Activated T-helper 17 cell treated with anti-CD3 and anti-CD28 coated beads, Interleukin-2, amount 50 U/mL, for 72 hours (primary cell): ENCODE measurements around the gene MLLT10. TPM values are rescaled to one million over a fixed set of nuclear protein-coding genes. Genes with fewer than 3 reads are reported as not detected.
"Not testable (repeated sequence)": the region's sequence is repeated elsewhere in the genome, so short reads cannot be mapped to it uniquely, and the experiment has no call there.

ENCODE experiments used
- ATAC-seq: fragments of 150-1000 bp; cut with Tn5 transposase; replicated peaks from 2 replicates; pipeline ENCODE4 v1.10.0; 2021; ENCODE audit warnings: mild to moderate bottlenecking, moderate library complexity
- H3K27ac Mint-ChIP-seq: one replicate; pipeline ENCODE4 v1.8.0; 2022; ENCODE audit warnings: mixed read lengths
- H3K27me3 Mint-ChIP-seq: one replicate; pipeline ENCODE4 v1.8.0; 2022; ENCODE audit warnings: mixed read lengths
- H3K36me3 Mint-ChIP-seq: one replicate; pipeline ENCODE4 v1.8.0; 2022; ENCODE audit warnings: low read depth, mild to moderate bottlenecking, mixed read lengths
- H3K4me1 Mint-ChIP-seq: one replicate; pipeline ENCODE4 v1.8.0; 2022; ENCODE audit warnings: mixed read lengths
- H3K4me3 Mint-ChIP-seq: one replicate; pipeline ENCODE4 v1.8.0; 2022; ENCODE audit warnings: mild to moderate bottlenecking, mixed read lengths
- H3K9me3 Mint-ChIP-seq: one replicate; pipeline ENCODE4 v1.8.0; 2022; ENCODE audit warnings: mixed read lengths
- total RNA-seq, 2 donors: library from RNA; stranded (reverse); gene quantifications; one replicate each; pipeline ENCODE4 v1.2.3, GENCODE V29; 2022

Gene MLLT10
- total RNA-seq, 2 donors from 2014 or later, result 45.2 to 50.1 TPM

GRCh38 chr10:21705142-21705827, 171.3 kb downstream of the MLLT10 start:
- Mint-ChIP-seq H3K9me3 (no peaks in the 10 kb centered on the region), H3K27me3 (no peaks in the 10 kb centered on the region), H3K4me3 (no peak overlapping the region), H3K36me3 (peaks cover 70% of the 10 kb centered on the region), H3K27ac (no peak overlapping the region), H3K4me1 (peaks cover 36% of the 10 kb centered on the region)
- no peak for ATAC-seq

- ATAC-seq, result no peak
- Mint-ChIP-seq H3K27me3 (no peaks in the 10 kb centered on the region), H3K36me3 (peaks cover 69% of the 10 kb centered on the region), H3K9me3 (no peaks in the 10 kb centered on the region), H3K27ac (no peak overlapping the region), H3K4me3 (no peak overlapping the region), H3K4me1 (peaks cover 40% of the 10 kb centered on the region)
Measured at GRCh38 chr10:21705828-21706176, 171.8 kb downstream of the MLLT10 start.

GRCh38 chr10:21707498-21707897, 173.5 kb downstream of the MLLT10 start:
- ATAC-seq, result no peak
- no peaks in the 10 kb centered on the region for H3K27me3 Mint-ChIP-seq
- H3K4me3 Mint-ChIP-seq, result no peak overlapping the region
- peaks cover 63% of the 10 kb centered on the region for H3K36me3 Mint-ChIP-seq
- no peaks in the 10 kb centered on the region for H3K9me3 Mint-ChIP-seq
- H3K4me1 Mint-ChIP-seq, result peaks cover 39% of the 10 kb centered on the region
- H3K27ac Mint-ChIP-seq, result peak overlapping the region; percentile 55

GRCh38 chr10:21712975-21713374, 178.9 kb downstream of the MLLT10 start:
- peak overlapping the region; percentile 42 for H3K27ac Mint-ChIP-seq
- no peak for ATAC-seq
- no peak overlapping the region for H3K4me3 Mint-ChIP-seq
- H3K36me3 Mint-ChIP-seq, result peaks cover 75% of the 10 kb centered on the region
- no peaks in the 10 kb centered on the region for H3K27me3 Mint-ChIP-seq
- no peaks in the 10 kb centered on the region for H3K9me3 Mint-ChIP-seq
- H3K4me1 Mint-ChIP-seq, result peaks cover 21% of the 10 kb centered on the region

GRCh38 chr10:21715531-21716195, 181.6 kb downstream of the MLLT10 start:
- Mint-ChIP-seq H3K4me3 (no peak overlapping the region), H3K27ac (no peak overlapping the region), H3K4me1 (peaks cover 16% of the 10 kb centered on the region), H3K9me3 (no peaks in the 10 kb centered on the region), H3K27me3 (no peaks in the 10 kb centered on the region), H3K36me3 (peaks cover 73% of the 10 kb centered on the region)
- ATAC-seq, result no peak

- H3K4me1 Mint-ChIP-seq, ATAC-seq, H3K9me3 Mint-ChIP-seq, H3K4me3 Mint-ChIP-seq, H3K27me3 Mint-ChIP-seq: not testable (repeated sequence)
- Mint-ChIP-seq H3K27ac (peak overlapping the region; percentile 38), H3K36me3 (peaks cover 67% of the 10 kb centered on the region)
Measured at GRCh38 chr10:21717437-21718054, 183.5 kb downstream of the MLLT10 start.

- Mint-ChIP-seq H3K27ac (peak overlapping the region; percentile 17), H3K36me3 (peaks cover 54% of the 10 kb centered on the region), H3K9me3 (no peaks in the 10 kb centered on the region), H3K27me3 (no peaks in the 10 kb centered on the region), H3K4me1 (peaks cover 8% of the 10 kb centered on the region), H3K4me3 (no peak overlapping the region)
- no peak for ATAC-seq
Measured at GRCh38 chr10:21719502-21719901, 185.5 kb downstream of the MLLT10 start.

- Mint-ChIP-seq H3K4me1 (peaks cover 10% of the 10 kb centered on the region), H3K9me3 (no peaks in the 10 kb centered on the region), H3K27me3 (no peaks in the 10 kb centered on the region), H3K27ac (peak overlapping the region; percentile 17), H3K4me3 (no peak overlapping the region), H3K36me3 (peaks cover 51% of the 10 kb centered on the region)
- no peak for ATAC-seq
Measured at GRCh38 chr10:21720090-21720489, 186.1 kb downstream of the MLLT10 start.

- Mint-ChIP-seq H3K27ac (no peak overlapping the region), H3K4me3 (no peak overlapping the region), H3K4me1 (peaks cover 10% of the 10 kb centered on the region), H3K9me3 (no peaks in the 10 kb centered on the region), H3K36me3 (peaks cover 44% of the 10 kb centered on the region), H3K27me3 (no peaks in the 10 kb centered on the region)
- no peak for ATAC-seq
Measured at GRCh38 chr10:21721000-21721665, 187.1 kb downstream of the MLLT10 start.

GRCh38 chr10:21722209-21722608, 188.2 kb downstream of the MLLT10 start:
- Mint-ChIP-seq H3K4me3 (no peak overlapping the region), H3K36me3 (peaks cover 51% of the 10 kb centered on the region)

DNA sequence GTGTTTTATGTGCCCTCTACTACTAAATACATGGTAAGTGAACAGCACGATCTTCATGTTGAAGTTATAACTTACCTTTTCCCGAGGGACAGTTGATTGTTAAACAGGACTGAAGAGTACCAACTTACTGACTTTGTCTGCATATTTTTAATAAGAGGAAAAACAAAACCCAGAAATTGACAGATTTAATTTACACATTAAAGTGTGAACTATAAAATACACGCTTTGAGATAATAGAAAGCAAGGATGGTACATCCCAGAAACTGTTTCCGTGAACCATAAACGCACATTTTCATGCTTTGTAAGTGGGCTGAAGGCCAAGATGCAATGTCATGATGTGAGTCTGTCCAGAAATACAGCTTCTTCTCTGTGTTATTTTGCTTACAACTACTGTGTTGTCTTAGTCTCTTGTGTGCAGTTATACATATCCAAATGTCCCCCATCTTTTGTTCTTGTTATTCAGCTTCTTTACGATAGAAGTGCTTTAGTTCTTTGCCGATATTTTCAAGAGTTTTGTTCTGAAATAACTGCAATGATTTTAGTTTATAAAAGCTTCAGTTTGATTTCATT, 190.1 kb downstream of the MLLT10 start:
- Mint-ChIP-seq H3K36me3 (peaks cover 54% of the 10 kb centered on the region), H3K9me3 (no peaks in the 10 kb centered on the region), H3K4me3 (no peak overlapping the region), H3K27me3 (no peaks in the 10 kb centered on the region), H3K4me1 (peaks cover 16% of the 10 kb centered on the region), H3K27ac (peak overlapping the region; percentile 21)
- no peak for ATAC-seq

More at GRCh38 chr10:21722209-21722608, 188.2 kb downstream of the MLLT10 start:
- Mint-ChIP-seq H3K27ac (no peak overlapping the region), H3K9me3 (no peaks in the 10 kb centered on the region), H3K27me3 (no peaks in the 10 kb centered on the region), H3K4me1 (peaks cover 16% of the 10 kb centered on the region)
- no peak for ATAC-seq

GRCh38 chr10:21724687-21725367, 190.8 kb downstream of the MLLT10 start:
- ATAC-seq, result peak; percentile 51
- peak overlapping the region; percentile 21 for H3K27ac Mint-ChIP-seq

GRCh38 chr10:21726601-21727225, 192.7 kb downstream of the MLLT10 start:
- Mint-ChIP-seq H3K9me3 (no peaks in the 10 kb centered on the region), H3K27me3 (no peaks in the 10 kb centered on the region), H3K4me3 (no peak overlapping the region), H3K27ac (peak overlapping the region; percentile 31), H3K36me3 (peaks cover 64% of the 10 kb centered on the region), H3K4me1 (peaks cover 16% of the 10 kb centered on the region)
- ATAC-seq, result no peak

More at GRCh38 chr10:21724687-21725367, 190.8 kb downstream of the MLLT10 start:
- Mint-ChIP-seq H3K4me1 (peaks cover 16% of the 10 kb centered on the region), H3K36me3 (peaks cover 54% of the 10 kb centered on the region), H3K4me3 (no peak overlapping the region), H3K9me3 (no peaks in the 10 kb centered on the region), H3K27me3 (no peaks in the 10 kb centered on the region)
